ENCODE results near the gene CACNA1C.

CACNA1C gene

DNA sequence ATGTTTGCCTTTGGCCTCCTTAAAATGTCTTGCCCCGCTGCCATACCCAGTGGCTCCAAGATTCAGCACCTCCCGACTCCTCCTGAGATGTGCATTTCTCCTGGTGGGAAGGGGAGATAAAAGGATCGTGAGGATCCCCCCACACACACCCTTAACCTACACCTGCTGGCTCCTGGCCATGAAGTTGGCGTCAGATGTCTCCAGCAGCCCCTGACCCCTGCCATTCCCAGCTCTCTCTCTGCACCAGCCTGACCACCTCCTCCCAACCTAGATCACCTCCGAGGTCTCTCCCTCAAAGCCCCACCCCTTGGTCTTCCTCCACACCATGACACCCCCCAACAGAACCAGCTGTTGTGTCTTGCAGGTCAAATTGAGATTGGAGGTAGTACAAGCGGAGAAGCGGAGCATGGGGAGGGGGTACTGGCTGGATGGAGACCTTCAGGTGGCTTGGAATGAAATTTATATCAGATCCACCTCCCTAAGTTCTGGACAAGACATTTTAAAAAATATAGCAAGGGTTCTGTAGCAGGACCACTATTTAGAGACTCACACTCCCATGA lies 590.9 kb downstream of the CACNA1C start:
- DNase-seq (ENCODE audit: low read depth in 3 of 3): no peak

DNA sequence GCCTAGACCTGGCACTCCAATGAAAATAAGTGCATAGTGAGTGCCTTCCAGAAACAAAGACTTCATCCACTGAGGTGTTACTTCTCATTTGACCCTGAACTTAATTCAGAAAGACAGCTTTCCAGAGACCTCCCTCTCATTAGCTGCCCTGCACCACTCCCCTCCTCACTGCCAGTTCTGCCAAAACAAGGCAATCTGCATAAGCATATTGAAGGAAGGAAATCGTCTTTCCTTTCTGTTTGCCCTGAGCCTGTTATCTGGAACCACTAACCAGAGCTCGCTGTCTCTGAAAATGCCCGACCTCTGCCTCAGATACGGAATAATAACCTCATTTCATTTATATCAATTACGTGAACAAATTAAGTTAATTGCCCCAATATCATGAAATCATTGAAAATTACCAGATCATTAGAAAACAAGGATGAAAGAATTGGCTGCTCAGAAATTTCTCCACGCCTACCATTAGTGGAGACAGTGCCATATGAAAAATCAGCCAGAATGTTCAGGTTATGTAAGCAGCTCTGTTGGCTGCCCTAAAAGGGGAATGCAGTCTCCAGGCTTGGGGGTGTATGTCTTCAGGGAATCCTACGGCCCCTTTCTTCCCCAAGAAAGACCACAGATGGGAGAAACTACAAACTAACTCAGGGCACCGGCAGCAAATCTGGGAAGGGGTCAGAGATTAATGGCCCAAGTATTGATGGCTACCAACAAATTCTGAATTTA lies 592.1 kb downstream of the CACNA1C start:
- DNase-seq (ENCODE audit: low read depth in 3 of 3): no peak

DNA sequence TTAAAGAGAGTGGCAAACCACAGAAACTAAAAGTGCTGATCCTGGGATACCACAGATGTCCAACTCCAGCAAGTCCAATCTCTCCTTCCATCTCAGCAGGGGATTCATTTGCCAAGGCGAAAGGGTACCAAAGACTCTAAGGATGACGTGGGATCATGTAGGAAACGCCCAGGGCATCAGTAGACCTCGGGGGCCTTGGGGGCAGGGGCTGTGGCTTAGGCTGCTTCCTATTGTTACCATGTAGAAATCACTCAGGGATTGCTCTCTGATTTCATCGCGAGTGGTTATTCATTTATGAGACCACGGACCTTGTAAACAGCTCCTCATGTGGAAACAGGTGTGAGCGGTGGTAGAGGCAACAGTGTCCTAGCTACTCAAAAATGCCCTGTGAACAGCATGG lies 592.7 kb downstream of the CACNA1C start:
- DNase-seq (ENCODE audit: low read depth in 3 of 3): no peak

DNA sequence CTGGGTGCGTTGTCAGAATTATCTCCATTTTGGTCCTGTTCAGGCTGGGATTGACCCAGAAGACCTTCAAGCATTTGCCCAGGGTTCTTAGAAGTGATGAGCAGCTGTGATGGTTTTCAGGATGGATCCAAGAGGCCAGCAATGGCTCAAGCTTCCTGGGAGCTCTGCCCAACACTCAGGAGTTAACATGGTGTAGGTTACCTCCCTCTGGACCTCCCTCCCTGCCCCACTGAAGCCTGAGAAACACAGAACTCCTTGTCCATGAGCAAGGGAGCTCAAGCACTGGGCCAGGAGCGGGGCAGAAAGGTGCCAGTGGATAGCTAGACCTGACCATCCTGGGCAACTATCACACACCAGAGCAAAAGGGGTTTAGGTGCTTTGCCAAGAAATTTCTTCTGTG lies 593.6 kb downstream of the CACNA1C start:
- DNase-seq (ENCODE audit: low read depth in 3 of 3): no peak

DNA sequence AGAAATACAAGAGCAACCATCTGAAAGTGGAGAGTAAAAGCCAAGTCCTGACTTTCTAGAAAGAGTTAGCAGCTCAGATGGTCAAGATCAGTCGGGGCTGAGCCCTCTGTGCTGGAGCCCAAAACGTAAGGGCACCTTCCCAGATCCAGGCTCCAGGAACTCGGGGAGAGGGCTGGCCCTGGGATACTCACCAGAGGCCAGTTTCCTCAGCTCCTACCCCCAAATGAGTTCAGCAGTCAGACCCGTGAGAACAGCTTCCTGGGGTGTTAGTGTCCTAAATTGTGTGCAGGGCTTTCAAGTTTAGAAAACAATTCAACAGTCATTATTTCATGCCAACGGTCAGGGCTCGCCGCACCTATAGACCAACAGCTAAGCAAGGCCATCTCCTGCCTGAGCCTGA lies 594.4 kb downstream of the CACNA1C start:
- DNase-seq (ENCODE audit: low read depth in 3 of 3): no peak

DNA sequence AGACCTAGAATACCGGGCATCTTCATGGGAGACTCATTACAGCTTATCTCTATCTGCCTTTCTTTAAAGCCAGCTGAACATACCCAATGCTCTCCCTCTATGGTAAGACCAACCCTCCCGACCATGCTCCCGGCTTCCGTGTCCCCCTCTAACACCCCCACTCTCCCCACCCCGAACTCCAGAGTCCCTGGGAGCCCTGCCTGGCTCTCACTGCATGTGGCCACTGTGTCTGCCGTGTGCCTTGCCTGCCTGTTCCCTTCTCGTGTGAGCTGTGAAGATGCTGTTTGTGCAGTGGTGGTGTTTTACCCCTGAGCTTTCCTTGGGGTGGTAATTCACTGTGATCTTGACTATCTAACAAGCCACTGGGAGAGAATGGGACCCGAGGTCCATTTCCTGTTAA lies 595.6 kb downstream of the CACNA1C start:
- no peak for DNase-seq (ENCODE audit: low read depth in 3 of 3)

DNA sequence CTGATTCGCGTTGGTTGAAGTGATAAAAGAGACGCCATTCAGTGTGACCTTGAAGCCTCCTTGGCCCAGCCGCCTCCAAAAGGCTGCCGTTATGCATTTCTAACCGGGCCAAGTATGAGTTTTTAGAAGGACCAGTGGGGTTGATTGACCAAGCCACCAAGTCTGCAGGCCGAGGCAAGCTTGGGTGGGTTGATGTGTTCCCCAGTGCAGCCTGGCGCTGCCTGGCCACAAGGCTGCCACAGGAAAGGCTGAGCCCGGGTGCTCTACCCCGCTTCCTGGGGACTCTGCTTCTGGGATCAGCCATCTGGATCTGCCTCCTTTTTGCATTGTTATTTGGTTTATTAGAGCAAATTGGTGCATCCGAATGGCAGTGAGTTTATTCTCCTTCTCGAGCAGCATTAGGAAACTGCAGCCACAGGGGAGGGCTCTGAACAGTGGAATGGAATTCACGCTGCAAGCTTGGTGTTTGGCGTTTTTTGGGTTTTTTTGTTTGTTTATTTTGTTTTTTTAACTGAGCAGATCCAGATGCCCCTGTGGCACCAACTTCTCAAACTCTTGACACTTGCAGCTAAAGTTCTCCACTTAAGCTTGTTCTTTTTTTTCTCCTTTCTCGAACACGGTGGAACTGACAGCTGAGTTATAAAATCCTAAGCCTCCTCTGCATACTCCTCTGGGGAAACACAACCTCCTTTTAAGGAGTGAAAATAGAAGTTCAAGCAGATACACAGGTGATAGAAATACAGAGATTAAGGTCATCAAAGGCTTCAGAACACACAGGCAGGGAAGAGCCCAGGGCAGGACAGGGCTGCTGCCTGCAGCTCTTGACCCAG lies 596.6 kb downstream of the CACNA1C start:
- DNase-seq (ENCODE audit: low read depth in 3 of 3): no peak

DNA sequence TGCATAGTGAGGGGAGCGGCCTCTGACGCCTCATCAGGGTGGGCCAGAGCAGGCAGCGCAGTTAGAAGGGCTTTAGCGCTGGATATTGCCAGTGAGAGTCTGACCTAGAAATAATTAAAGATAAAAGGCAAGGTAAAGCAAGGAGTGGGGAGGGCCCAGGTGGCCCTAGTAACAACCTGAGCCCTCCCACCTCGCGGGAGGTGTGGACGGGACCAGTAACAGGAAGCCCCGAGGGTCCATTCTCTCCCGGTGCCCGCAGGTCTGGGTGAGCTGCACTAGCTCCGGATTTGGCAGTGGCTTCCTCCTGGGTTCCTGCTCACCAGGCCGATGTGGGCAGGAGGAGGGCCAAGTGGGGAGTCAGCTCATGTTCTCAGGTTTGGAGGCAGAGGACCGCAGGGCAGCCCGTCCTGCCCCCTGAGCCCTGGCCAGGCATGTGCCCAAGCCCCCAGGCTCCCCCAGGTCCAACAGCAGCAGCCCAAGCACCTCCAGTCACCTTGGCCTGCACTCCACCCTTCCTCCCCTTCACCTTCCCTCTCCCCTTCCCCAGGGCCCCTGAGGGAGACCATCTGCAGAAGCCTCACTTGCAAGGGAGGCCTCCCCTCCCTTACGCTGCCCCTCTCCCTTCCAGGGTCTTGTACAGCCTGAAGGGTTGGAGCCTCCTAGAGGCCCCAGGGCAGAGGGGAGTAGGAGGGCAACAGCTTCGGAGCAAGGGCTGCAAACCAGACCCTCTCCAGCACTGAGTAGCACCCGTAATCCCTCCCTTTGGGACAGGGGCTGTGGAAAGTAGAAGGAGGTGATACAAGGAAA lies 597.7 kb downstream of the CACNA1C start:
- no peak for DNase-seq (ENCODE audit: low read depth in 3 of 3)

DNA sequence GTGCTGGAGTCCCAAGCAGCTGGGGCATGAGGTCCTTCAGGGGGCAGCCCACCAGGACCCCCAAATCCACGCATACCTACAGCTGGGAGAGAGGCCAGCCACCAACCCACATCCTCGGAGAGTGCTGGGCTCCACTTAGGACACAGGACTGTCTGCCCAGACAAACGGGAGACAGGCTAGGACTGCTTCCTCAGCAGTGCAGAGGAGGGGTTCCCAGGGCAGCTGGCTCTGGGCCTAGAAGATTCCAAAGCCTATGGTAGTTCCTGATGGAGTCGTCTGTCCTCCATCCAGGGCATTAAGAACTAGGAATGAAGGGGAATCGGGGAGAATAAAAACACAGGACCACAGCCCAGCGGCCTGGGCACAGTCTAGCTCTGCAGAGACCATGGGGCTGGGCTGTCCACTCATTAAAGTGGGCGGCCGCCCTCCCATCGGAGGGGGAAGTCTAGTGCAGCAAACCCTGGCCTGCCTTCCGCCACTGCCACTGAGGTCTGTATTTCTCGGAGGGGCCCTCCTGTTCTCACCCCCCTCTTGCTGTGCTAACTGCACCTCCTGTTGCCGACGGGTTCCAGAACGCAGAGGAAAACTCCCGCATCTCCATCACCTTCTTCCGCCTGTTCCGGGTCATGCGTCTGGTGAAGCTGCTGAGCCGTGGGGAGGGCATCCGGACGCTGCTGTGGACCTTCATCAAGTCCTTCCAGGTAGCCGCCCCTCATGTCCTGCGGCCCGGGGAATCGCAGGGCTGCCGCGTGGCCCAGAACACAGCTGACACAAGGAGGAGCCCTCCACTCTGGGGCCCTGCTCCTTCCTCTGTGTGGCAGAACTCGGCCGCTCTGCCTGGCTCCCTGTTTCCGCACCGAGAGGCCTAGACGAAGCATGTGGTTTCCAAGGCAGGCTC lies 598.5 kb downstream of the CACNA1C start:
- DNase-seq (ENCODE audit: low read depth in 3 of 3): no peak

DNA sequence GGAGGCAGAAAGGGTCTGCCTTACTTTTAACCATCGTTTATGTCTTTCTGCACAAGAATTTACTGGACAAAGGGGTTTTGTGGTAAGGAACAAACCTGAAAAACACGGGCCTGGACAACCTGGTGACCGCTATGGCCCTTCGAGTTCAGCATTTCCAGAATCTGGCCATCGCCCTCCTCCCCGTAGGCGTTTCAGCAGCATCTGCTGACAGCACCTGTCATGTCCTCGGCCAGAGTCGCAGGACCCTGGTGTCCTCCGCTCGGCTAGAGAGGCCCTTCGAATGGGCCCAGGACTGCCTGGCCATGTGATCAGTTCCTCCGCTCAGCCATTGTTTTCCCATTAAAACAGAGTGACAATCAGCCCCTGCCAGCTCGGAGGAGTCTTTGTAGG lies 599.2 kb downstream of the CACNA1C start:
- DNase-seq (ENCODE audit: low read depth in 3 of 3): no peak

DNA sequence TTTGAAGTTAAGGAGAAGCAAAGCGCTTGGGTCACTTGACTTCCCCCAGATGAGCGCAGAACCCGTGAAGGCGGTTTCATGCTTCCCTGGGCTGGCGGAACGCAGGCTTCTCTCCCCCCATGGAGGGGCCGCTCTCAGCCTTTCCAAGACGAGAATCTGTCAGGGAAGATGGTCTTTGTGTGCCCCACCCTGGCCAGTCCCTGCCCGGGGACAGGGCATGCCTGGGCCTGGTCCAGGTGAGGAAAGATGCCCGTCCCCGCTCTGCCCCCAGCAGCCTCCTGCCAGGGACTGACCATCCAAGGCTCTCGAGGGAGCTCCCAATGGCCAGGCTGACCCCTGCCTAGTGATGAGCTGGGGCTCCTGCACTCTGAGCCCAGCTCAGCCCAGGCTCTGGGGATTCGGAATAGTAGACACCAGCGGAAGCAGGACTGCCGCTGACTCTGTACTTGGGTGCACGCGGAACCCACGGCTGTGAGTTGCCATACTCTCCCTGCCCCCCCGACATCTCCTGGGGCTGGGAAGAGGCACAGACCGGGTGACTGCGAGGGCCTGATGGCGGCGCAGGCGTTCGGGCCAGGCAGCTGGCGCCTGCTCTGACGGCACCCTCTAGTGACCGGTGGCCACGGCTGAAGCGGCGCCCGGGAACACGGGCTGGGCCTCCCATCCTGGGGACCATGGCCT lies 599.8 kb downstream of the CACNA1C start:
- no peak for DNase-seq (ENCODE audit: low read depth in 3 of 3)

DNA sequence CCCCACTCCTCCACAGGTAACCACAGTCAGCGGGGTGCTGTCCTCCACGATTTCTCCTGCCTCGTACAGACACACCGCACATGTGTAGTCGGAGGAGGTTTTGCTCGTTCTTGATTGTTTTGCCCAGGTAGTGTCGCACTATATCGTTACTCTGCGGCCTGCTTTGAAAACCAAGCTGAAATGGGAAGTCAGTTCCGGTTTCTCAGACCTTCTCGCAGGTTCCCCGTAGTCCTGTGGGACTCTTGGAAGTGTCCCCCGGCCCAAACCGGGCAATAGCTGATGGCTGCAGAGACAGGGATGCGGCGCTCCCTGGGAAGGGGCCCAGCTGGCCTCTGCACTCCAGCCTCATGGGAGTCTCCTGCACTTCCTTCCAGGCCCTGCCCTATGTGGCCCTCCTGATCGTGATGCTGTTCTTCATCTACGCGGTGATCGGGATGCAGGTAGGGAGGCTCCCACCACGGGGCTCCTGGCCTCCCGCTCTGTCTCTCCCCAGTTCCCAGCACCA lies 600.7 kb downstream of the CACNA1C start:
- DNase-seq (ENCODE audit: low read depth in 3 of 3): no peak

DNA sequence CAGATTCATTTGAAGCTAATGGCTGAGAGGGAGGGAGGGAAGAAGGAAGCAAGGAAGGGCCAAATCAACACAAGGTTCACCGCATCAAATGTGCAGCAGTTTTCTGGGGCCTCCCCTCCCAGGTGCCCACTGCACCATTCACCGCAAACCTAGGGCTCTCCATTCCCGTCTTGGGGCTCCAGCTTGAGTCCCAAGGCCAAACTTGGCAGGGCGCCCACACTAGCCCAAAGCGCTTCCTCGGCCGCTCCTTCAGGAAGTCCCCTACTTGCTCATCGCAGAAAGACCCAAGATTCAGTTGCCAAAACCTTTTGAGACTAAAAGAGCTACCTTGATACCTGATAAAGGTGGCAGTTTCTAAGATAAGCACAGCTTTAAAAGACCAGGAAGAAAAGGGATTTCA lies 601.5 kb downstream of the CACNA1C start:
- DNase-seq (ENCODE audit: low read depth in 3 of 3): no peak

DNA sequence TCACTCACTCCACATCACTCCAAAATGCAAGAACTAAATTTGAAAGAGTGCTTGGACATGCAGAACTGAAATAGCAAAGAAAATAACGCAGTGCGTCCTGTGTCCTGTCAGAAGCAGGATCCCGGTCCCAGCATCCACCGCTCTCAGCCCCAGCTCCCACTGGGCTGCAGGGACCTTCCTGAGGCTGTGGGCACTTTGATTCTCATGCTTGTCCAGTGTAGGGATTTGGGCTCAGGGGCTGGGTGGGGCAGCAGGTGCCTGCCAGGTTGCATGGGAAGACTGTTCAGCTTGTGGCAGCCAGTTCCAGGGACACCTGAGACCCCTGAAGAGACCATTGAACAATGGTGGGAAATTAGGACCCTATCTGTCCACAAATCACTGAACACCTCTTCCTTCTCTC lies 602.0 kb downstream of the CACNA1C start:
- no peak for DNase-seq (ENCODE audit: low read depth in 3 of 3)

DNA sequence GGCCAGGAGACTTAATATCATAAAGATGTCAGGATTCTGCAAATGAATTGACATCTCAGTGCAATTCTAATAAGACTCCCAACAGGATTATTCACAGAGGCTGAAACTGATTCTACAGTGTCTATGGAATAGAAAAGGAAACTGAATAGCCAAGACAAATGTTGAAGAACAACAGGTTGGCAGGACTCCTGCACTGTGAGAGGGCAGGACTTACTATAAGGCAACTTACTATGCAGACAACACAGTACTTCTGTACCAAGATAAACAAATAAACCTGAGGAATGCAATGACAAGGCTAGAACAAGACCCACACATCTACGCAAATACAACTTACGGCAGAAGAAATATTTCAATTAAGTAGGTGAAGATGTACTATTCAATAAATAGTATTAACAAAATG lies 609.7 kb downstream of the CACNA1C start:
- DNase-seq (ENCODE audit: low read depth in 3 of 3): no peak

DNA sequence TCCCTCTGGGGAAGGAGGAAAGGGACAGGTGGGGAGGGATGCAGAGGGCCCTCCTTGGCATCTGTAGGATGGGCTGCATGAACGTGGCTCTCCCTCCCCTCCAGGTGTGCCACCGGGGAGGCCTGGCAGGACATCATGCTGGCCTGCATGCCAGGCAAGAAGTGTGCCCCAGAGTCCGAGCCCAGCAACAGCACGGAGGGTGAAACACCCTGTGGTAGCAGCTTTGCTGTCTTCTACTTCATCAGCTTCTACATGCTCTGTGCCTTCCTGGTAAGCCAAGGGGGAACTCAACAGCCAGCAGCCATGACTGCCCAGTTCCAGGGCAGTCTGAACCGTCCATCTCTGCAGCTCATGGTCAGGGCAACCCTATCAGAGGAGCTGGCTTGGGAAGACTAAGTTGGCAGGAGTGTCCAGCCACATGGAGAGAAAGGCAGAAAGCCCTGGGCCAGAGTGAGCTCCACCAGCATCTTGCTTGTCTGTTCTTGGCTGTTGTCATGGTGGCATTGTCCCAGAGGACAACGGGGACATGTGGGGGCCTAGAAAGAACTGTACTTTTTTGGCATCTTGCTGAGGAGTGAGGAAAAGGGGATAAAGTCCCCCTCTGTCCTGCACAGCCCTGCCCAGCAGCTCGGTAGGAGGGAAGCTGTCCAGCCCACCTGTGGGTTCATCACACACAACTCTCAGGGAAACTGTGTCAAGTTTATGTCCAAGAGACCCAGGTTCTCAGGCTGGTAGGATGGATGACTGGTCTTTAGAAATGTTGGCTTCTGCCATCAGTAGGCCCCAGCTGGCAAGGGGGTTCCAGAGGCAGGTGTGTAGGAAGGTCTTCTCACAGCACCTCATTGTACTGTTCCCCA lies 612.2 kb downstream of the CACNA1C start:
- no peak for DNase-seq (ENCODE audit: low read depth in 3 of 3)

DNA sequence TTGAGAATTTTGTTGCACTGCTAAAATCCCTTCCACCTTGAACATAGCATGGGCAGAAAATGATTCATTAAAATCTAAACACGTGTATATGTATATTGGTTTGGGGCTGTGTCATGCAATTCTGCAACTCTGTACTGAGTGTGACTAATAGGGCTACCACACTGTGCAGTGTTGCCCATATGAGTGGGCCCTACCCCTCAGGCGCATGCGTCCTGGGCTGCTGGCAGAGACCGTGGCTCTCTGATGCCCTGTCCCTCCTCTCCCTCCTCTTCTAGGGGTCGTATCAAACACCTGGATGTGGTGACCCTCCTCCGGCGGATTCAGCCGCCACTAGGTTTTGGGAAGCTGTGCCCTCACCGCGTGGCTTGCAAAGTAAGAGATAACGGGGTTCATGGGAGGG lies 613.6 kb downstream of the CACNA1C start:
- DNase-seq (ENCODE audit: low read depth in 3 of 3): no peak

DNA sequence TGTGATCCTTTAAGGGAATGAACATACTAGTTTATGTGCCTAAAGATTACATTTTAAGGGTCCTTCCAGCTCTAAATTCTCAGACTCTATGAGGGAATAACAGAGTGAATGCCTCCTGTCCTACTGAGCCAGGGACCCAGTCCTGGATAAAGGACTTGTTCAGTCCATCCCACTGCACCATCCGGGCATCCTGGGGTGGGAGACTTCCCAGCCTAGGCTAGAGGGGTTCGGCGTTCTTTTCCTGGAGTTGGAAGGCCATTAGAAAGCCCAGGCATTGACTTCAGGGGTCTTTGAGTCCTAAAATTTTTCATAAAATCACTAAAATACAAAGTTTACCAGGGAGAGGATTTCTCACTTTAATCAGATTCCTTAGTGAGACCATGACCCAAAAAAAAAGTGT lies 614.1 kb downstream of the CACNA1C start:
- DNase-seq (ENCODE audit: low read depth in 3 of 3): no peak

DNA sequence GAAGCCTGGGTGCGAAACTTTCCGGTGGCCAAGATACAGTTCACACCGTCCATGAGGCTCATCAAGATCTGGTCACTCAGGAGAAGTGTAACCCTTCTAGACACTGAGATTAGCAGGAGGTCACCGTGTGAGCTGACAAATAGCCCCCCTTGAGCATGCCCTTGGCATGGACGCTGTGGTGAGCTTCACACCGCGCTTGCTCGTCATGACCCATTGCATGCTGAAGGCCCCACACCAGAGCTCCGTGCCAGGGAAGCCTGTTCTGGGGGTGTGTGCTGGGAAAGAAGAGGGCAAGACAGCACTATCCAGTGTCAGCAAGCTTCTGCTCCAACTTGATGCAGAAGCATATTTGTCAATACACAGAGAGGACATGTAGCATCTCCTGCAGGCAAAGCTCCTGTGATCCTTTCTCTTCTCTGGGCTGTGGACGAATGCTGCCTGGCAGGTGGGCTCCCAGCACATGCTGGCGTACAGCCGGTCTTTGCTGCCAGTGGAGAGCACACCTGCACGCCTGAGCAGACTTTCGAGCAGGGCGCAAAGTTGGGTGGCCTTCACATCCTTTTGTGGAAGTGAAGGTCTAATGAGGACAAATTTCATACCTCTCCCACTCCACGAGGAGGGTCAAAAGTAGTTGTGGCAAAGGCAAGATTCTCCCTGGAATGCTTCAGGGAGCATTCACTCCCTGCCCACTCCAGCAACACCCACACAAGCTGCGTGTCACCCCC lies 615.1 kb downstream of the CACNA1C start:
- DNase-seq (ENCODE audit: low read depth in 3 of 3): no peak
